Mucosa of stomach (tissue), 1 donor: ENCODE measurements around the gene FGD6.

Experiments used
- H3K27me3 ChIP-seq: one replicate; pipeline ENCODE4 v1.7.0; 2013; ENCODE audit warnings: mild to moderate bottlenecking, low read length; ENCODE audit not compliant: control insufficient read depth, insufficient read depth
- H3K36me3 ChIP-seq: one replicate; pipeline ENCODE4 v1.7.0; 2013; ENCODE audit warnings: low read length; ENCODE audit not compliant: control insufficient read depth, insufficient read depth
- H3K4me1 ChIP-seq: one replicate; pipeline ENCODE4 v1.7.0; 2013; ENCODE audit warnings: mild to moderate bottlenecking, low read length; ENCODE audit not compliant: control insufficient read depth, insufficient read depth
- H3K4me3 ChIP-seq: one replicate; pipeline ENCODE4 v1.7.0; 2013; ENCODE audit warnings: low read length
- H3K9ac ChIP-seq: one replicate; pipeline ENCODE4 v1.7.0; 2013; ENCODE audit warnings: mild to moderate bottlenecking, low read length, moderate library complexity
- H3K9me3 ChIP-seq: one replicate; pipeline ENCODE4 v1.7.0; 2013; ENCODE audit warnings: mild to moderate bottlenecking, low read length, moderate library complexity; ENCODE audit not compliant: control insufficient read depth
- donor health status: Pancreatic carcinoma.

The FGD6 gene

DNA sequence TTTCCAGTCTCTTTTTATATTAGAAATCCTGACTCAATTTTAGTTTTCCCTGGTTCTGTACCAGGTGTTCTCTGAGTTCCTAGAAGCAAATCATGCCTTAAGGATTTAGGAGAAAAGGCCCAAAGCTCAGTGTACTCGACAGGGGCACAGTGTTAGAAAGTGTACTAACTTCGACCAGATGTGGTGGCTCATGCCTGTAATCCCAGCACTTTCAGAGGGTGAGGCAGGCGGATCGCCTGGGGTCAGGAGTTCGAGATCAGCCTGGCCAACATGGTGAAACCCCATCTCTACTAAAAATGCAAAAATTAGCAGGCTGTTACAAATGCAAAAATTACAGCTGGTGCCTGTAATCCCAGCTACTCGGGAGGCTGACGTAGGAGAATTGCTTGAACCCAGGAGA, 12.4 kb upstream of the FGD6 start:
- H3K4me3 ChIP-seq = no peak overlapping the region
- no peaks in the 10 kb centered on the region for H3K36me3 ChIP-seq
- H3K9ac ChIP-seq = no peak overlapping the region
- no peaks in the 10 kb centered on the region for H3K27me3 ChIP-seq
- no peaks in the 10 kb centered on the region for H3K4me1 ChIP-seq
- H3K9me3 ChIP-seq = no peaks in the 10 kb centered on the region

- no peaks in the 10 kb centered on the region for H3K36me3 ChIP-seq
- no peaks in the 10 kb centered on the region for H3K27me3 ChIP-seq
- no peak overlapping the region for H3K4me3 ChIP-seq
Observed at GRCh38 chr12:95228617-95229016, 11.3 kb upstream of the FGD6 start.

GRCh38 chr12:95227818-95228356, 10.6 kb upstream of the FGD6 start:
- no peak overlapping the region for H3K4me3 ChIP-seq
- H3K27me3 ChIP-seq = no peaks in the 10 kb centered on the region
- H3K9ac ChIP-seq = no peak overlapping the region
- H3K36me3 ChIP-seq = no peaks in the 10 kb centered on the region
- no peaks in the 10 kb centered on the region for H3K9me3 ChIP-seq
- H3K4me1 ChIP-seq = no peaks in the 10 kb centered on the region

More at GRCh38 chr12:95228617-95229016, 11.3 kb upstream of the FGD6 start:
- H3K4me1 ChIP-seq = no peaks in the 10 kb centered on the region
- no peaks in the 10 kb centered on the region for H3K9me3 ChIP-seq
- H3K9ac ChIP-seq = no peak overlapping the region

DNA sequence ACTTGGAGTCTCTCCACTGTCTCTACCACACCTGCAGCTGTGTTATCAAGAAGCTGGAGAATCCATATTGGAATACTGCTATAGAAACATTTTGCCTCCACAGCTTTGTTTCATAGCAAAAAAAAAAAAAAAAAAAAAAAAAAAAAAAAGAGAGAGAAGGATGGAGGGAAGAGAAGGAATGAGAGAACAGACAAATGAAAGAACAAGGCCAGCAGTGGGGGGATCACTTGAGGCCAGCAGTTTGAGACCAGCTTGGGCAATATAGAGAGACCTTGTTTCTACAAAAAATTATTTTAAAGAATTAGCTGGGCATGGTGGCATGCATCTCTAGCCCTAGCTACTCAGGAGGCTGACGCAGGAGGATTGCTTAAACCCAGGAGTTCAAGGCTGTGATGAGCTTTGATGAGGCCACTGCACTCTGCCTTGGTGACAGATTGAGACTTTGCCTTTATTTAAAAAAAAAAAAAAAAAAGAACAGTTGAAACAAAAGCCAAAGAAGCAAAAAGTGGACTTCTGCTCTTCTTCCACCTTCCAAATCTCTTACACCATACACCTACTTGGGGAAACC, 8.5 kb upstream of the FGD6 start:
- H3K9ac ChIP-seq = no peak overlapping the region
- no peaks in the 10 kb centered on the region for H3K9me3 ChIP-seq
- no peak overlapping the region for H3K4me3 ChIP-seq
- H3K27me3 ChIP-seq = no peaks in the 10 kb centered on the region
- H3K36me3 ChIP-seq = no peaks in the 10 kb centered on the region
- H3K4me1 ChIP-seq = no peaks in the 10 kb centered on the region

DNA sequence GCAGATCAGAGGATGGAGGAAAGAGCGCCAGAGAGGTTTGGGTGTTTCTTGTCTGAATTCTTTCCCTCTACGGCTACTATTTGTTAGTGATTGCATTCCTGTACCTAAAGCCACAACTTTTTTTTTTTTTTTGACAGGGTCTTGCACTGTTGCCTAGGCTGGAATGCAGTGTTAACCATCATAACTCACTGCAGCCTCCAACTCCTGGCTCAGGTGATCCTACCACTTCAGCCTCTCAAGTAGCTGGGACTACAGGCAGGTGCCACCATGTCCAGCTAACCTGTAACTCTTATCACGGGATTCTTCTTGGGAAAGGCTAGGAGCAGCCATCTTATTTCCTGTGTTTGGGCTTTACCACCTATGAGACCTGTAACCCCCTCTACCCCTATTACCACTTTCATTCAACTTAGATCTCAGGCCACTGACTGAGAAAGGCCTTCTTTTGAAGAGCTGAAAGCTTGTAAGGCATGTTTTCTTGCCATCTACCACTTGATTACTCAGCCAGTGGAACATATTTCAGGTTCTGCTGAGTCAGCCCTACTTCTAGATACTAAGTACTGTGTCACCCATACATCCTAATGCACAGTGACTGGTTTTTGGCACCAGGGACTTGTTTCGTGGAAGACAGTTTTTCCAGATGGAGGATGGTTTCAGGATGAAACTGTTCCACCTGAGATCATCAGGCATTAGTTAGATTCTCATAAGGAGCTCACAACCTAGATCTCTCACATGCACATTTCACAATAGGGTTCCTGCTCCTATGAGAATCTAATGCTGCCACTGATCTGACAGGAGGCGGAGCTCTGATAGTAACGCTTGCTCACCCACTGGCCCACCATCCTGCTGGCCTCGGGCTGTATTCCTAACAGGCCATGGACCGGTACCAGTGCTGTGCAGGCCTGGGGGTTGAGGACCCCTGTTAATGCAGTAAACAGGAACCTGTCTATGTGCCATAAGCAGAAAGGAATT, 7.2 kb upstream of the FGD6 start:
- Histone ChIP-seq H3K27me3 (no peaks in the 10 kb centered on the region), H3K9me3 (no peaks in the 10 kb centered on the region)

GRCh38 chr12:95220726-95221125, 3.5 kb upstream of the FGD6 start:
- no peaks in the 10 kb centered on the region for H3K36me3 ChIP-seq
- no peaks in the 10 kb centered on the region for H3K9me3 ChIP-seq
- peaks cover 6% of the 10 kb centered on the region for H3K4me1 ChIP-seq

More for the DNA sequence above, 7.2 kb upstream of the FGD6 start:
- Histone ChIP-seq H3K4me3 (no peak overlapping the region), H3K9ac (no peak overlapping the region), H3K36me3 (no peaks in the 10 kb centered on the region), H3K4me1 (no peaks in the 10 kb centered on the region)

DNA sequence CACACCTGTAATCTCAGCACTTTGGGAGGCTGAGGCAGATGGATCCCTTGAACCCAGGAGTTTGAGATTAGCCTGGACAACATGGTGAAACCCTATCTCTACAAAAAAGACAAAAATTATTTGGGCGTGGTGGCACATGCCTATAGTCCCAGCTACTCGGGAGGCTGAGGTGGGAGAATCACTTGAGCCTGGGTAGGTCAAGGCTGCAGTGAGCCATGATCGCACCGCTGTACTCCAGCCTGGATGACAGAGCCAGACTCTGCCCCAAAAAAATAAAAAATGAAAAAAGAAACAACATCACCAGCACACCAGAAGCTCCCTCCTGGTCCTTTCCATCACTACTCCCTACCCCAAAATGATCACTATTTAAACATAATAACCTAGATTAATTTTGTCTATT, 2.9 kb upstream of the FGD6 start:
- Histone ChIP-seq H3K4me3 (no peak overlapping the region), H3K36me3 (no peaks in the 10 kb centered on the region), H3K9ac (no peak overlapping the region), H3K9me3 (no peaks in the 10 kb centered on the region), H3K27me3 (no peaks in the 10 kb centered on the region), H3K4me1 (peaks cover 6% of the 10 kb centered on the region)

More at GRCh38 chr12:95220726-95221125, 3.5 kb upstream of the FGD6 start:
- Histone ChIP-seq H3K9ac (no peak overlapping the region), H3K4me3 (no peak overlapping the region), H3K27me3 (no peaks in the 10 kb centered on the region)

DNA sequence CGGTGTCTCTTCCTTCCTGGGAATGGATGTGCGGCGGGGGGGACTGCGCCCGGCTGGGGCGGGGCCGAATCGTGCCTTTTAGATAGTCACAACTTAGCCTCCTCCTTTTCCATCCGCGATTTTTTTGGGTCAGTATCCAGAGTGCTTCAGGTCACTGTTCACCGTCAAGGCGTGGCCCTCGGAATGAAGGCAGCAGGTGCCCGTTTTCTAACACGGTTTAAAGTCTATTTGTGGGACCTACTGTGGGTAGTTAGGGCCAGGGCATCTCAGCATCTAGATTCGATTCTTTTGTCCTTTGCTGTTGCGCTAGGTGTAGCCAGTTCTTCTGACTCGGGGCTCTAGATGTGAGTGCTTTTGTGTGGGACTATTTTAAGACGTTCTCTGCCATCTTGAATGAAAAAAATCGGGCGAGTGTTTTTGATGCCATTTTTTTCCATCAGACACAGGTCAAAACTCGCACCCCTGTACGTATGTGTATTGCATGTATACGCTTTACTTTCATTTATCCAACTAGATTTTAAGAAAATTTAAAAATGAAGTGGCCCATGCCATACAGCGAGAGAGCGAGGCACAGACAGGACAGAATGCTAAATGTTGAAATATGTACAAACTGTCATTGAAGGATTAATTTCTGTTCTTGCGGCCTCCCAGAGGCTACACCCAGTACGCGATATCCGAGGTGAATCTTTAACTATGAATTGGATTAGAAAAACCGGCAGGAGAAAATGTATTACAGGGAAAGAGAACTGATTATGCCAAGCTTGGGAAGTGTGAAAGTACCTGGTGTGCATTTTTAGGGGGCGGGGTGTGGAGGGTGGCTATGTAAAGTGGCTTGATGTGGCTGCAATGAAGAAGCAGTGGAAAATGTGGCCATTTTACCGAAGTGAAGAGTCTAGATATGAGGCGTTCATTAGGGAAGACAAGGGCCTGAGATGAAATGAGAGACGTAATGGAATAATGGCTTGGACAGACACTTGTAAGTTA, 1.2 kb upstream of the FGD6 start:
- Histone ChIP-seq H3K9ac (peak overlapping the region; percentile 90), H3K27me3 (no peaks in the 10 kb centered on the region), H3K4me3 (peak overlapping the region; percentile 89), H3K36me3 (no peaks in the 10 kb centered on the region), H3K9me3 (no peaks in the 10 kb centered on the region), H3K4me1 (peaks cover 6% of the 10 kb centered on the region)

DNA sequence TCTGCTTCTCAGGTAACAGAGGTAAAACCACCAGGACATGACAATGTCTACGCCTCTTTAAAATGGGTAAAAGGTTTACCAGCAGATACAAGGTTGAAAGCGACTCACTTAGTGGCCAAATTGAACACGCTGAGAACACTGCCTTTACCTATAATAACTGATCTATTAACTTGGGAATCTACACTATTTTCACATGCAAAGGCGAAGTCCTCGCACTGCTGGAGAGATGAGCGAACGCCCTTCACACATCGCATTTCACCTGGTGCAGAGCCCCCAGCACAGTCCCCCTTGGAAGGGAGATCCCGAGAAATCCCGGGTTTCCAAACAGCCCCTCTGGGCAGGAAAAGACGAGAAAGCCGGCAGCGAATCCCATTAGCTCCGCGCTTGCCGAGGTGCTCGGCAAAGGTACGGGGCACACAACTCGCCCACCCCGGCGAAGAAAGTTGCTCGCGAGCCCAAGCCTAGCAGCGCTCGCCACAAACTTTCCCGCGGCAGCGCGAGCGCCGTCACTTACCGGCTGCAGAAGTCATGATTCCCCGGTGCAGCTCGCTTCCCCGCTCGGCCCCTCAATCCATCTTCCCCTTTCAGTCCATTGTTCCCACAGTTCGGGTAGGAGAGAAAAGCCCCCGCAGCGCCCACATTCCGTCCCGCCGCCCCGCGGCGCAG, 423 bp downstream of the FGD6 start:
- Histone ChIP-seq H3K4me3 (peak overlapping the region; percentile 48), H3K9ac (peak overlapping the region; percentile 63), H3K36me3 (no peaks in the 10 kb centered on the region), H3K27me3 (no peaks in the 10 kb centered on the region), H3K4me1 (peaks cover 6% of the 10 kb centered on the region), H3K9me3 (no peaks in the 10 kb centered on the region)

- Histone ChIP-seq H3K9me3 (no peaks in the 10 kb centered on the region), H3K4me3 (peak overlapping the region; percentile 48), H3K9ac (peak overlapping the region; percentile 63), H3K36me3 (no peaks in the 10 kb centered on the region), H3K4me1 (peaks cover 6% of the 10 kb centered on the region), H3K27me3 (no peaks in the 10 kb centered on the region)
Observed at GRCh38 chr12:95215949-95216348, 1.3 kb downstream of the FGD6 start.

DNA sequence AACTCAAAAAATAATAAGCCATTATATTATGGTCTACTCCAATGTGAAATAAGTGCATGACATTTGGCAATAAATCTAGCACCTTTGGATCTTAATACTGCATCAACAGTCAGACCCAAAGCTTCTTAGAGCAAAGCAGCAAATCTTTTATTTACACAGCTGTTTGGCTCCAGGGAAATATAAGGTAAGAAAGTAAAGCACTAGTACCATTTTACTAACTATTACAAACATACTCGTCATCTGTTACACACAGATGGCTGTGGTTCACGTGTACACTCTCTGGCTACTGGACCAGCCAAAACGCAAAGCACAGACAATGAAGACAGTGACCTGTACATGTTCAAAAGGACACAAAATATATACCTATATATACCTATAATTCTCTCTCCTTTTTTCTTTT, 2.8 kb downstream of the FGD6 start:
- H3K4me3 ChIP-seq = no peak overlapping the region
- H3K9ac ChIP-seq = no peak overlapping the region
- no peaks in the 10 kb centered on the region for H3K27me3 ChIP-seq
- H3K9me3 ChIP-seq = no peaks in the 10 kb centered on the region
- H3K36me3 ChIP-seq = no peaks in the 10 kb centered on the region
- H3K4me1 ChIP-seq = peaks cover 6% of the 10 kb centered on the region
